ENCODE measurements around the gene CYP24A1.

The CYP24A1 gene

DNA sequence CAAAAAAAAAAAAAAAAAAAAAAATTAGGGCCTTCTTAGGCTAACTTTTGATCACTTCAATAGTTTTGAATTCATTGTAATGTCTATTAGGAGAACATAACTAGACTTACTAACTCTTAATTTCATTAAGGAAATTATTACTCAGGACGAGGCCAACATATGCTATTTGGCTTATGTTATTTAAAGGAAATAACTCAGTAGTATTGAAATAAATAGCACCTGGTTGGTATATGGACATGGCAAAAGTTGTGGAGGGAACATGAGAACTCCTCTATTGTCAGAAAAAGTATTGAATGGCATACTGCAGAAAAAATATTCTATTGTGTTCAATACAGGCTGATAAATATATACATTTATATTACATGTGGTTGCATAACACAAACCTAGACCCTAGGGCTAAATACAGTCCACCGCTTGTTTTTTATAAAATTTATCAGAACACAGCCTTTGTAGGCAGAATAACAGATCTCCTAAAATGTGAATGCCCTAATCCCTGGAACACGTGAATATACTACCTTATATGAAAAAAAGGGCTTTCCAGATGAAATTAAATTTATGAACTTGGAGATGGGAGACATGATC is 18.0 kb downstream of the CYP24A1 start:
- no peak for DNase-seq (ENCODE audit: low spot score)

GRCh38 chr20:54154439-54154838 is 19.3 kb downstream of the CYP24A1 start:
- DNase-seq (ENCODE audit: low spot score) = no peak

- no peak for DNase-seq (ENCODE audit: low spot score)
These were observed 19.9 kb downstream of the CYP24A1 start for GRCh38 chr20:54153847-54154246.

- DNase-seq (ENCODE audit: low spot score) = no peak
These were observed 20.8 kb downstream of the CYP24A1 start for GRCh38 chr20:54153041-54153327.

- no peak for DNase-seq (ENCODE audit: low spot score)
These were observed 21.4 kb downstream of the CYP24A1 start for GRCh38 chr20:54152227-54153040.

DNA sequence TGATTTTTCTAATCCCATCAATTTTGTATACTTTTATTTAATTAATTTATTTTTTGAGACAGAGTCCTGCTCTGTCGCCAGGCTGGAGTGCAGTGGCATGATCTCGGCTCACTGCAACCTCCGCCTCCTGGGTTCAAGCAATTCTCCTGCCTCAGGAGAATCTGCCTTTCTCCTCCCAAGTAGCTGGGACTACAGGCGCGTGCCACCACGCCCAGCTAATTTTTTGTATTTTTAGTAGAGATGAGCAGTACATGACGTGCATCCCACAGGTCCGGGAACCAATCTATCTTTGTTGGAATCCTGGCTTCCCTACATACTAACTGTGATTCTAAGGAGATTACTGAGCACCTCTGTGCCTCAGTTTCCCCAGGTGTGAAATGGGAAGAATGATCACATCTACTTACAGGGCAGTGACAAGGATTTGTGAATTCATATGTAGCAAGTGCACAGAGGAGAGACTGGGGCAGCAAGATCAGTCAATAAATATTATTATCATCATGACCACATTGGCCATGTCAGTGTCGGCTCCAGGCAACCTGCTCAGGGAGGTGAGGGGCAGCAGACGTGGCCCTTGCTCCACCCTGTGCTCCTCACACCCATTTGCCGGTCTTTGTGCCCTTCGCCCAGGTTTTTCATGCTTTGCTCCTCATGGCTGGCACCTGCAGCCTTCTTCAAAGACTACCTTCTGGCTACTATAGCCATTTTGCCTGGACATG is 22.1 kb downstream of the CYP24A1 start:
- DNase-seq (ENCODE audit: low spot score) = no peak

DNA sequence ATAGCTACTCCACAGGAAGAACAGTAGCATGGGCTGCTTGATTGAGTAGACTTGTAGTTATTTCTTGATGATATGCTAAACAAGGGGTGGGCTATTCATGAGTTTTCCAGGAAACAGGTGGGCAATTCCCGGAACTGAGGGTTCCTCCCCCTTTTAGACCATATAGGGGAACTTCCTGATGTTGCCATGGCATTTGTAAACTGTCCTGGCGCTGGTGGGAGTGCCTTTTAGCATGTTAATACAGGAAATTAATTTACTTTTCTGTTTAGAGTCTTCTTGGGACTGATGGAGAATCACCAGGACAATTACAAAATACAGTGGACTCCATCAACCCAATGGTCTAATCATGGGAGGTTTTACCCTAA is 22.7 kb downstream of the CYP24A1 start:
- no peak for DNase-seq (ENCODE audit: low spot score)

GRCh38 chr20:54149765-54150264 is 24.0 kb downstream of the CYP24A1 start:
- no peak for DNase-seq (ENCODE audit: low spot score)

DNA sequence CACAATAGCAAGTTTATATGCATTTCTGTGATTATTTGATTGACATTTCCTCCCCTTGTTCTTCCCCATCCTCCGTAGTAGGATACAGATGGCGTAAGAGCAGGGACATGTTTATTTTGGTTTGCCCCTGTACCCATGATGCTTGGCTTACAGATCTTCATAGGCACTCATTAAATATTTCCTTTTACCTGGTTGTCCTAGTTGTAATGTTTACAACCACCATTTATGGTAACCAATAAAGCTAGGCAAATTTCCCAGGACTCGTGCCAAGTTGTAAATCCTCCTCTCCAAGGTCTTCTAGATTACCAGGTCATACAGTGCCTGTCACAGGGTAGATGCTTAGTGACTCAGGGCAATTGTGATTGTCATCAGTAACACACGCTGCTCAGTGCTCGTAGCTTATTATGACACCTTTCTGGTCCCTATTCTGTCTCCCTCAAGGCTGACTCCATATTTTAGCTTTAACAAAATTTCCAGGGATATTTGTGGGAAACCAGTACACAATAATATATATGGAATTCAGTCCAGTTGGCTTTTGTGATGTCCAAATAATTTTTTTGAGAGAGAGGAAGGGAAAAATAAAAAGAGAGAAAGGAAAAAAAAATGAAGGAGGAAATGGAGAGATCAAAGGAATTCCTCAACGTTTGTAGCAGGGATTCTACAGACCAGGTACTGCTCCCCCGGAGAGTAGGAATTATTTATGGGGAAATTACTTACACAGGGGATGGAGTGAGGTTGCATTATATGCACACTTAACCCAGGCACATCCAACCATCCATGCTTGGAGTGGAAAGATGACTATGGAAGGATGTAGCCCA is 24.6 kb downstream of the CYP24A1 start:
- DNase-seq (ENCODE audit: low spot score) = no peak

DNA sequence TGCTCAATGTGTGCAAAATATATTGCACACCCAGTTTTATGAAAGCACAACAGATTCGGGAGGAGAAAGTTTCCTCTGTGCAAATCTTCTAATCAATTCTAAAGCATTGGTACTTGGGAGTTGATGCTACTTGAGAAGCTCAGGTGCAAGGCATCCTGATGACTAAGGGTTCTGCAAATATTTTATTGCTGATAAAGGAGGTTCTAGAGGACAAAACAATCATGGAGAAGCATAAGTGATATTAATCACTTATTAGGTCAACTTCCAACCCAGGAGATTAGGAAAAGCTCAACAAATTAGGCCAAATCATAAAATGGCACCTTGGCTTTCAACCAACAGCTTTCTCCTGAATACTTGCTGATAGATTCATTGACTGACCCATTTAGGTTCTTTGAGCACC is 27.1 kb downstream of the CYP24A1 start:
- DNase-seq (ENCODE audit: low spot score) = no peak

GRCh38 chr20:54144847-54145414 is 28.9 kb downstream of the CYP24A1 start:
- DNase-seq (ENCODE audit: low spot score) = no peak

GRCh38 chr20:54140927-54141566 is 32.7 kb downstream of the CYP24A1 start:
- no peak for DNase-seq (ENCODE audit: low spot score)

- DNase-seq (ENCODE audit: low spot score) = no peak
These were observed 33.3 kb downstream of the CYP24A1 start for GRCh38 chr20:54140486-54140885.

- no peak for DNase-seq (ENCODE audit: low spot score)
These were observed 33.7 kb downstream of the CYP24A1 start for GRCh38 chr20:54140067-54140466.

GRCh38 chr20:54139188-54139587 is 34.6 kb downstream of the CYP24A1 start:
- DNase-seq (ENCODE audit: low spot score) = no peak

GRCh38 chr20:54138427-54138826 is 35.4 kb downstream of the CYP24A1 start:
- no peak for DNase-seq (ENCODE audit: low spot score)

GRCh38 chr20:54137115-54137514 is 36.7 kb downstream of the CYP24A1 start:
- DNase-seq (ENCODE audit: low spot score) = no peak

DNA sequence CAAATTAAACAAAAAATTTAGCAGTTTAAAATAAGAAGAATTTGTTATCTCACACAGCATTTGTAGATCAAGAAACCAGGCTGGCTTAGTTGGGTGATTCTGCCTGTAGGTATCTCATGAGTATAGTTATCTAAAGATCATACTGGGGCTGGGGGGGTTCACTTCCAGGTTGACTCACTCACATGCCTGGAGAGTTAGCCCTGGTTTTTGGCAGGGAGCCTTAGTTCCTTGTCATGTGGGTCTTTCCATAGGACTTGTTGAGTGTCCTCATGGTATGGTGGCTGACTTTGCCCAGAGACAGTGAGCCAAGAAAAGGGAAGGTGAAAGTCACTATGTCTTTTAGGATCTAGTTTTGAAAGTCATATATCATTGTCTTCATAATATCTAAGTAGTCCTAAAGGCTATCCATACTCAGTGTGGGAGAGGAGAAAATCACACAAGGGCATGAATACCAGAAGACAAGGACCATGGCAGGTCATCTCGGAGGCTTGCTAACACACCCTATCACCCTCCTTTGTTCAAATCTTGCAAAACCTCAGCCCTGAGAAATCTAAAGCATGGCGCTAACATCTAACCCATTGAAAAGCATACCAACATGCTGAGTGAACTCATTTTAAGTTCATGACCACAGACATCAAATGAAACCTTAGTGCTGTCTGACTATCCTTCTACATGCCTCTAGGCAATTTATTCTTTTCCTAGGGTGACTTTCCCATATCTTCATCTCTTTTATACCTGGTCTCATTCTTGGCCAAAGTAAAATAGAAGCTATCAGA is 39.2 kb downstream of the CYP24A1 start:
- DNase-seq (ENCODE audit: low spot score) = no peak

GRCh38 chr20:54133434-54134427 is 40.1 kb downstream of the CYP24A1 start:
- peak; percentile 24 for DNase-seq (ENCODE audit: low spot score)
